Heart left ventricle (tissue), 16 donors: ENCODE data around the gene MEGF11. TPM values are rescaled to one million over a fixed set of nuclear protein-coding genes. Genes with fewer than 3 reads are reported as not detected.

ENCODE experiments used
- ATAC-seq, 4 donors: fragments of 200-7000 bp; cut with Tn5 transposase; one replicate each; pipeline ENCODE4 v1.9.1; 2020 to 2022; ENCODE audit warnings: moderate library complexity in 4 of 4, mild to moderate bottlenecking in 3 of 4, moderate number of reproducible peaks in 1 of 4
- DNase-seq, 5 donors: peaks; one replicate each; pipeline ENCODE4 v3.0.0-alpha.2; 2020
- H3K27ac ChIP-seq, 12 donors: fragments of 200-600 bp; sonication (generic) in 4 of 12; one replicate each; pipeline versions ENCODE4 v1.5.0 to v1.8.0; 2016 to 2022; ENCODE audit warnings: mild to moderate bottlenecking in 2 of 12
- H3K27me3 ChIP-seq, 9 donors: fragments of 200-600 bp; sonication (generic) in 2 of 9; one replicate each; pipeline versions ENCODE4 v1.5.1 to v1.8.0; 2016 to 2022; ENCODE audit warnings: mild to moderate bottlenecking in 3 of 9
- H3K36me3 ChIP-seq, 9 donors: fragments of 200-600 bp; sonication (generic) in 2 of 9; one replicate each; pipeline versions ENCODE4 v1.5.0 to v1.8.0; 2018 to 2022; ENCODE audit warnings: mild to moderate bottlenecking in 2 of 9
- H3K4me1 ChIP-seq, 12 donors: fragments of 200-600 bp; sonication (generic) in 4 of 12; one replicate each; pipeline versions ENCODE4 v1.5.0 to v1.8.0; 2016 to 2022; ENCODE audit warnings: mild to moderate bottlenecking in 3 of 12
- H3K4me3 ChIP-seq, 12 donors: fragments of 200-600 bp; sonication (generic) in 4 of 12; one replicate each; pipeline versions ENCODE4 v1.5.0 to v1.8.0; 2017 to 2022; ENCODE audit warnings: mild to moderate bottlenecking in 9 of 12, moderate library complexity in 4 of 12
- H3K9me3 ChIP-seq, 12 donors: fragments of 200-600 bp; sonication (generic) in 4 of 12; one replicate each; pipeline versions ENCODE4 v1.5.0 to v1.8.0; 2016 to 2022; ENCODE audit warnings: mild to moderate bottlenecking in 1 of 12
- POLR2A ChIP-seq, 2 donors: fragments of 450-650 bp; IDR thresholded peaks; one replicate each; pipeline ENCODE4 v1.6.1; 2017; ENCODE audit warnings: antibody characterized with exemption in 2 of 2, mild to moderate bottlenecking in 2 of 2, moderate library complexity in 2 of 2
- whole genome bisulfite sequencing, 4 donors: extraction: QIAGEN DNeasy Blood & Tissue Kit in 2 of 4; methylation state at CpG; one replicate each; pipeline versions ENCODE4 v1.1.5 to v1.1.7; 2013 to 2018; 5-methylcytosine and 5-hydroxymethylcytosine counted together
- intact Hi-C, 10 donors: fragments of 100-400 bp; cut with DNase I; formaldehyde crosslinking; loops; one replicate each; pipeline versions ENCODE4 v1.11.1 to v1.14.2; 2022
- polyA plus RNA-seq, 2 donors: library from polyadenylated mRNA; stranded (reverse); fragments of 200-250 nt; gene quantifications; one replicate each; pipeline ENCODE4 v1.2.3, GENCODE V29; 2013
- total RNA-seq, 9 donors: library from RNA; depleted of rRNA in 2 of 9; stranded (reverse); fragments of >200 nt in 2 of 9; fragmentation: NEBNext Ultra II Directional in 3 of 9; extraction: Animal tissue kit (Norgen Biotek cat#: 25700) in 3 of 9; gene quantifications; one replicate each; pipeline versions ENCODE4 v1.1.0 to v1.2.4, GENCODE V29; 2016 to 2023
- TF ChIP-seq, protein P1 (sequence below), 12 donors: fragments of 200-600 bp; sonication (generic) in 4 of 12; IDR thresholded peaks; one replicate each; pipeline versions ENCODE4 v1.5.0 to v1.8.0; 2018 to 2022; ENCODE audit warnings: antibody characterized with exemption in 12 of 12, mild to moderate bottlenecking in 5 of 12
- donor health status: ischemic (EF 13 %, LVEDD 7.1; RV severe dilation, severe dysfunction).
- donor health status: healthy with polysubstance abuse.
- donor health status: DM: no; HTN: yes; CAD: no.
- donor health status: DM: no; HTN: no; CAD: no.
- donor health status: ischemic (EF 25% LVEDD 6.9; RV normal size, moderate dysfunction).
- donor health status: ischemic (EF 25% LVEDD 5.7; RV mildly dilated, moderate dysfunction).
- donor health status: healthy.
- donor health status: DM: yes; HTN: yes; CAD: no.
- donor health status: ischemic (EF 35%, LVEDD 5.7; RV mildly dilated, moderate dysfunction).
- donor health status: nonischemic (EF 11% LVEDD 7.7; RV severe dilation, severe dysfunction).
- donor health status: DM: yes; HTN: yes; CAD: no.
- donor health status: PGD.
- donor health status: ischemic (EF 29% LVEDD 5.4; RV normal size, mild dysfunction).
- donor health status: nonischemic (EF 23%, LVEDD 6.1; RV moderate dilation, normal function).

Gene MEGF11
- total and polyA plus RNA-seq, 11 donors: 0.07 TPM; not detected in 10

DNA sequence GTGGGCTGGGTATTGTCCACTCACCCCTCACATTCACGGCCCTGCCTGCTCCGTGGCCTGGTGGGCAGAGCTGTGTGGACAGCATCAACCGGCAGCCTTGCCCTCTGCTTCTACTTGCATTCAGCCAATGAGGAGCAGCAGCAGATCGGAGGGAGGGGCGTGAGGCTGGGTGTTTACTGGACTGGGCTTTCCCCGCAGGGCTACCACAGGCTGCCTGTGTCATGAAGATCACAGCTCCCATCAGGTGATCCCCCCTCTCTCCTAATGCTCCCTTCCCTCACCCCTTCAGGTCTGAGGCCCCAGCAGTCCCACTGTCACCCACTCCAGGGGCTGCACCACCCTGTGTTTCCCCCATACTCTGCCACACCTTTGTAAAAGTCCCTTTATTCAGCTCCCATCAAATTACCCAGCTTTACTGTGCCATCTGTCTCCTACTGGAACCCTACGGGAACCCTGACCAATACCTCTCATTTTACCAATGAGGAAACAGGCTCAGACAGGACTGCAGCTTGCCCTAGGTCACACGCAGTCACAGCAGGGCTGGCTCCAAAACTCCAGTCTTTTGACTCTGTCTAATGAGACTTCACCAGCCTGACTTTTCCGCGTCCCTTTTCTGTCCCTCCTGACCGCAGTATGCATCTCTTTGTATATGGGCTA is 81.1 kb downstream of the MEGF11 start:
- no peaks in the 10 kb centered on the region for H3K36me3 ChIP-seq
- H3K27me3 ChIP-seq: peaks cover 0 to 31% (median 7%) of the 10 kb centered on the region in 9 donors
- WGBS, 4 donors: 65 to 75% (median 67%) methylated on average over 11 of the region's 11 CpGs
- DNase-seq (no peak), ATAC-seq (no peak)
- no peak overlapping the region for H3K4me3 ChIP-seq
- no peaks in the 10 kb centered on the region for H3K9me3 ChIP-seq
- intact Hi-C loops: no loop called here
- no peaks in the 10 kb centered on the region for H3K4me1 ChIP-seq
- TF ChIP-seq POLR2A (IDR thresholded peaks at IDR 0.05): no peak
- TF ChIP-seq, protein P1, sequence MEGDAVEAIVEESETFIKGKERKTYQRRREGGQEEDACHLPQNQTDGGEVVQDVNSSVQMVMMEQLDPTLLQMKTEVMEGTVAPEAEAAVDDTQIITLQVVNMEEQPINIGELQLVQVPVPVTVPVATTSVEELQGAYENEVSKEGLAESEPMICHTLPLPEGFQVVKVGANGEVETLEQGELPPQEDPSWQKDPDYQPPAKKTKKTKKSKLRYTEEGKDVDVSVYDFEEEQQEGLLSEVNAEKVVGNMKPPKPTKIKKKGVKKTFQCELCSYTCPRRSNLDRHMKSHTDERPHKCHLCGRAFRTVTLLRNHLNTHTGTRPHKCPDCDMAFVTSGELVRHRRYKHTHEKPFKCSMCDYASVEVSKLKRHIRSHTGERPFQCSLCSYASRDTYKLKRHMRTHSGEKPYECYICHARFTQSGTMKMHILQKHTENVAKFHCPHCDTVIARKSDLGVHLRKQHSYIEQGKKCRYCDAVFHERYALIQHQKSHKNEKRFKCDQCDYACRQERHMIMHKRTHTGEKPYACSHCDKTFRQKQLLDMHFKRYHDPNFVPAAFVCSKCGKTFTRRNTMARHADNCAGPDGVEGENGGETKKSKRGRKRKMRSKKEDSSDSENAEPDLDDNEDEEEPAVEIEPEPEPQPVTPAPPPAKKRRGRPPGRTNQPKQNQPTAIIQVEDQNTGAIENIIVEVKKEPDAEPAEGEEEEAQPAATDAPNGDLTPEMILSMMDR (IDR thresholded peaks at IDR 0.05): no peak
- no peak overlapping the region for H3K27ac ChIP-seq

DNA sequence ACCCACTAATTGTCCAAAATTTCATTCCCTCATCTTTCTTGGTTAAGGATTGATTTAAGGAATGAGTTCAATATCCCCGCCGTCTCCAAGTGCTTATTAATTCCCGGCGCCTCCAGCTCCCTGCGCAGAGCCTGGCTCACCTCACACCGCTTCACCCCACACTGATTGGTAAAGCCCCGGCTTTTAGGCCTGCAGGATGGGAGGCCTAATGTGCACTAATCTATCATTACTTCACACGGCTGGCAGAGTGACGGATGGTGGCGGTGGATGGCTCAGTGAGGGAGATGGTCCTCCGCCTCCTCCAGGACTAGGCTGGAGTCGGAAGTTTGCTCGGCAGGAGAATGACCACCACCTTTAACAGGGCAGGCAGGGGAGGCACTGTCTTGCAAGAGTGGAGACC is 81.7 kb downstream of the MEGF11 start:
- no peak overlapping the region for H3K4me3 ChIP-seq
- H3K9me3 ChIP-seq: no peaks in the 10 kb centered on the region
- H3K27me3 ChIP-seq: peaks cover 0 to 31% (median 7%) of the 10 kb centered on the region in 9 donors
- DNase-seq (no peak), ATAC-seq (no peak)
- TF ChIP-seq POLR2A (IDR thresholded peaks at IDR 0.05): no peak
- intact Hi-C loops: no loop called here
- WGBS, 4 donors: 79 to 85% (median 84%) methylated on average over 12 to 13 of the region's 13 CpGs
- no peak overlapping the region for H3K27ac ChIP-seq
- H3K4me1 ChIP-seq: no peaks in the 10 kb centered on the region
- H3K36me3 ChIP-seq: no peaks in the 10 kb centered on the region

DNA sequence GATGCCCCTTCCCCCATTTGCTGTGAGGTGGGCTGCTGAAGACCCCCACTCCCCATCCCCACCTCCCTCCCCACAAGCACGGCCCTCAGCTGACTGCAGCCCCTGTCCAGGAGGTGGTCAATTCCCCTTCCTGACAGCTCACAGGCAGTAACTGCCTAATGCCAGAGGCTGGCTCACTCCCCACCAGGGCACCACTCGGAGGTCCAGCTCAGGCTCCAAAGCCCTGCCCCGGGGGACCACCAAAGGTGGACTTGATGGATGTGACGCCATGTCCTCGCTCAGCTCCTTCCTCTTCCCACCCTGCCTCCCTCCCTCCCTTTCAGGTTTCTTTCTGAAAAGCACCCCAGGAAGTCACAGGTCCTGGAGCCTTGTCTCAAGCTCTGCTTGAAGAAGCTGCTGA is 82.8 kb downstream of the MEGF11 start:
- DNase-seq: no peak
- 65 to 88% (median 80%) methylated on average over 5 of the region's 5 CpGs for WGBS, 4 donors

DNA sequence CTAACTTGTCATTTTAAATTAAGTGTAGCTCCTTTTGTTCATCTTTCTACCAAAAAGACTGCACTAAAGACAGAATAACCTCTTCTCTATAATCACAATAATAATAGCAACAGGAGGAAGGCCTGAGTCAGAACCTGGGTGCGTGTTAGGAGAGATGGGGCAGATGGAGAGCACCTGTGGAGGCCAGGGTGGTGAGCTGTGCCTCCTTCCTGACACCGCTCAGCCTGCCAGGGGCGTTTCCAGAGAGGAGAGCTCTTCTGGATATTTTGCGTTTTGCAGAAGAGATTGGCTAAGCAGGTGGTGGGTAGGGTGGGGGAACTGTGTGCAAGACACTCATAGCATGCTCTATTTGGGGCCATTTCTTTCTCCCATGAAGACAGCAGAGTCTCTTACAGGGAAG is 83.5 kb downstream of the MEGF11 start:
- no peak overlapping the region for H3K27ac ChIP-seq
- H3K27me3 ChIP-seq: peaks cover 0 to 25% (median 7%) of the 10 kb centered on the region in 9 donors
- TF ChIP-seq POLR2A (IDR thresholded peaks at IDR 0.05): no peak
- TF ChIP-seq, protein P1 (IDR thresholded peaks at IDR 0.05): no peak
- no peaks in the 10 kb centered on the region for H3K4me1 ChIP-seq
- WGBS, 4 donors: 74 to 90% (median 87%) methylated on average over 4 of the region's 4 CpGs
- H3K4me3 ChIP-seq: no peak overlapping the region
- H3K9me3 ChIP-seq: no peaks in the 10 kb centered on the region
- ATAC-seq (no peak), DNase-seq (no peak)
- intact Hi-C loops: no loop called here
- H3K36me3 ChIP-seq: no peaks in the 10 kb centered on the region

More for the DNA sequence above, 82.8 kb downstream of the MEGF11 start:
- Histone ChIP-seq H3K9me3 (no peaks in the 10 kb centered on the region), H3K4me1 (no peaks in the 10 kb centered on the region), H3K27ac (no peak overlapping the region), H3K36me3 (no peaks in the 10 kb centered on the region), H3K27me3 (peaks cover 0 to 25% (median 7%) of the 10 kb centered on the region in 9 donors), H3K4me3 (no peak overlapping the region)
- no peak for ATAC-seq
- intact Hi-C loops: no loop called here
- TF ChIP-seq, protein P1 (IDR thresholded peaks at IDR 0.05): no peak
- no peak for TF ChIP-seq POLR2A (IDR thresholded peaks at IDR 0.05)

DNA sequence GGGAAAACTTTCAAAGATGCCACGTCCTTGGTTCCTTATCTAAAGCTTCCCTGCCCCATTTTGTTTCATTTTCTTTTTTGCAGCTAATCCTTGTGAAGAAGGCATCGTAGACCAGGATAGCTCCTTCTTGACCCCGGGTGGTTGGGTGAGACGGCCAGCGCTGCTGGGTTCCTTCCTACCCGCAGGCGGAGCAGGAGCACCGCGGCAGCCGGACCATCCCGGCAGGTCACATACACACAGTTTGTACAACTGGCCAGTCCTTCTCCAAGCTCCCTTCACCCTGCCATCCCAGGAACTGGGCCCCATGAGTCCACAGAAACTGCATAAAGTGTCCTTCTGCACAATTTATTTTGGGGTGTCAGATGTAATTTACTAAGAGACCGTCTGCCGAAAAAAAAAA is 83.9 kb downstream of the MEGF11 start:
- Histone ChIP-seq H3K27ac (no peak overlapping the region), H3K4me3 (no peak overlapping the region), H3K4me1 (no peaks in the 10 kb centered on the region), H3K36me3 (no peaks in the 10 kb centered on the region), H3K27me3 (peaks cover 0 to 25% (median 7%) of the 10 kb centered on the region in 9 donors), H3K9me3 (no peaks in the 10 kb centered on the region)
- WGBS, 4 donors: 78 to 83% (median 80%) methylated on average over 13 of the region's 13 CpGs
- no peak for DNase-seq
- intact Hi-C loops: no loop called here
- TF ChIP-seq, protein P1 (IDR thresholded peaks at IDR 0.05): no peak
- TF ChIP-seq POLR2A (IDR thresholded peaks at IDR 0.05): no peak
- no peak for ATAC-seq
